IPS DF 19.7 (cell line): ENCODE measurements around the gene PANK4.

Experiments
- DNase-seq: peaks from one replicate; pipeline ENCODE4 v3.0.0-alpha.2; 2013; ENCODE audit warnings: low read depth, low spot score

PANK4 gene

GRCh38 chr1:2512862-2513421 is 13.5 kb downstream of the PANK4 start:
- DNase-seq, result no peak

- DNase-seq, result no peak
Measured at GRCh38 chr1:2510366-2511155, 15.8 kb downstream of the PANK4 start.

- DNase-seq, result no peak
Measured at GRCh38 chr1:2509589-2509988, 16.8 kb downstream of the PANK4 start.

- DNase-seq, result no peak
Measured at GRCh38 chr1:2508751-2509150, 17.6 kb downstream of the PANK4 start.

- no peak for DNase-seq
Measured at GRCh38 chr1:2508180-2508579, 18.2 kb downstream of the PANK4 start.

- DNase-seq, result no peak
Measured at GRCh38 chr1:2507744-2508155, 18.6 kb downstream of the PANK4 start.

- no peak for DNase-seq
Measured at GRCh38 chr1:2506901-2507565, 19.4 kb downstream of the PANK4 start.

- no peak for DNase-seq
Measured at GRCh38 chr1:2506007-2506860, 20.2 kb downstream of the PANK4 start.

- no peak for DNase-seq
Measured at GRCh38 chr1:2505461-2505994, 20.9 kb downstream of the PANK4 start.

GRCh38 chr1:2504949-2505272 is 21.5 kb downstream of the PANK4 start:
- no peak for DNase-seq

- DNase-seq, result no peak
Measured at GRCh38 chr1:2504225-2504948, 22.0 kb downstream of the PANK4 start.

GRCh38 chr1:2503554-2504224 is 22.7 kb downstream of the PANK4 start:
- DNase-seq, result no peak

GRCh38 chr1:2502661-2503553 is 23.5 kb downstream of the PANK4 start:
- no peak for DNase-seq

- no peak for DNase-seq
Measured at GRCh38 chr1:2502210-2502609, 24.2 kb downstream of the PANK4 start.

- no peak for DNase-seq
Measured at GRCh38 chr1:2501820-2502119, 24.6 kb downstream of the PANK4 start.

GRCh38 chr1:2501041-2501819 is 25.2 kb downstream of the PANK4 start:
- no peak for DNase-seq

- DNase-seq, result no peak
Measured at GRCh38 chr1:2499986-2500596, 26.3 kb downstream of the PANK4 start.

- DNase-seq, result no peak
Measured at GRCh38 chr1:2499260-2499659, 27.1 kb downstream of the PANK4 start.

- no peak for DNase-seq
Measured at GRCh38 chr1:2498648-2499047, 27.7 kb downstream of the PANK4 start.
